Subcutaneous abdominal adipose tissue (tissue), 5 donors: ENCODE results near the gene CDHR3.

ENCODE experiments used
- H3K27ac ChIP-seq: one replicate; pipeline ENCODE4 v1.7.0; 2013; ENCODE audit warnings: low read depth, mild to moderate bottlenecking, inconsistent platforms, low read length, moderate library complexity
- H3K27me3 ChIP-seq, 5 donors: one replicate each; pipeline ENCODE4 v1.7.0; 2013; ENCODE audit warnings: low read length in 5 of 5, inconsistent platforms in 1 of 5; ENCODE audit not compliant: control insufficient read depth in 5 of 5, insufficient read depth in 4 of 5
- H3K36me3 ChIP-seq, 5 donors: one replicate each; pipeline ENCODE4 v1.7.0; 2013; ENCODE audit warnings: low read length in 5 of 5; ENCODE audit not compliant: control insufficient read depth in 5 of 5, insufficient read depth in 5 of 5
- H3K4me1 ChIP-seq, 5 donors: one replicate each; pipeline ENCODE4 v1.7.0; 2013; ENCODE audit warnings: low read length in 5 of 5, mild to moderate bottlenecking in 3 of 5, moderate library complexity in 1 of 5; ENCODE audit not compliant: control insufficient read depth in 5 of 5, insufficient read depth in 5 of 5
- H3K4me3 ChIP-seq, 5 donors: one replicate each; pipeline ENCODE4 v1.7.0; 2013; ENCODE audit warnings: low read length in 5 of 5, low read depth in 1 of 5
- H3K9ac ChIP-seq, 5 donors: one replicate each; pipeline ENCODE4 v1.7.0; 2013; ENCODE audit warnings: low read length in 5 of 5, mild to moderate bottlenecking in 4 of 5, moderate library complexity in 3 of 5
- H3K9me3 ChIP-seq, 5 donors: one replicate each; pipeline ENCODE4 v1.7.0; 2013; ENCODE audit warnings: low read length in 5 of 5; ENCODE audit not compliant: control insufficient read depth in 5 of 5
- donor health status: healthy.
- donor health status: healthy.
- donor health status: healthy.
- donor health status: healthy.
- donor health status: healthy.

CDHR3 gene

DNA sequence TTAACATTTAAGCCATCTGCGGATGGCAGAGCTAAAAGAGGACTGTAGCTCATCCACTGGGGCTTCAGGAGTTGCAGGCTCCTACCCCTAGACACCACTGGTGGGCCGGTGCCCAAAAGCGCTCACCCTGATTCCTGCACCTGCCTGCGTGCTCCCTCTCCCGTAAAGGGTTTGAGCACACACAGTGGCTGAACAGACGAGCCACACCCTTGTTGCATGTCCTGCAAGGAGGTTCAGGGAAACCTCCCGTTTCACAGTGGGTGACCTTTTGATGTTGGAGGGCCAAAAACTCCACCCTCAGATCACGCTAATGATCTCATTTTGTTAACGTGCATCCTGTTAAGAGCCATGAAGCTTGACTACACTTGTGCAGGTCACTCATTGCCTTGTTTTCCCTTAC lies 111.2 kb downstream of the CDHR3 start:
- no peak overlapping the region for H3K9ac ChIP-seq
- no peak overlapping the region for H3K27ac ChIP-seq
- peaks cover 8 to 59% (median 41%) of the 10 kb centered on the region in 5 donors for H3K4me1 ChIP-seq
- no peak overlapping the region for H3K4me3 ChIP-seq
- H3K36me3 ChIP-seq: no peaks in the 10 kb centered on the region
- no peaks in the 10 kb centered on the region for H3K27me3 ChIP-seq
- H3K9me3 ChIP-seq: no peaks in the 10 kb centered on the region

DNA sequence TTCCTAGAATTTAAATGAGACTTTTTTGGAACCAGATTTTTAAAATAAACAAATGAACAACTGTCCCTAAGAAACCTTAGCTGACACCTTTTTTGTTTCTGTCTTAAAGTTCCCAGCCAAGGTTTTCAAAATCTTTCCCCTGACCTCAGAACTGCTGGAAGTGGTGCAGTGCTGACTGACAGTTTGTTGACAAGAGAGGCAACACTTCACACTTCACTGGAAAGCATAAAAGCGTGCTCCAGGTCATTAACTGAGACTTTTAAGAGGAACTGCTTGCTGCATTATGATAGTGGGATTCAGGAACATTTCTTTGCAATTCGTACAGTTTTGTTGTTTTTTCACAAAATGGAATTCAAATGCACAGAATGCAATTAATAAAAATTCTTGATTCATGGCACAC lies 112.9 kb downstream of the CDHR3 start:
- Histone ChIP-seq H3K4me1 (peaks cover 14 to 59% (median 49%) of the 10 kb centered on the region in 5 donors), H3K36me3 (no peaks in the 10 kb centered on the region), H3K27ac (no peak overlapping the region), H3K27me3 (no peaks in the 10 kb centered on the region), H3K4me3 (no peak overlapping the region), H3K9me3 (no peaks in the 10 kb centered on the region), H3K9ac (no peak overlapping the region)

GRCh38 chr7:106076537-106076936 lies 113.5 kb downstream of the CDHR3 start:
- Histone ChIP-seq H3K27ac (no peak overlapping the region), H3K4me1 (peaks cover 14 to 53% (median 45%) of the 10 kb centered on the region in 5 donors), H3K9me3 (no peaks in the 10 kb centered on the region), H3K4me3 (no peak overlapping the region), H3K9ac (no peak overlapping the region), H3K36me3 (no peaks in the 10 kb centered on the region), H3K27me3 (no peaks in the 10 kb centered on the region)

- Histone ChIP-seq H3K27ac (no peak overlapping the region), H3K9ac (no peak overlapping the region), H3K27me3 (no peaks in the 10 kb centered on the region), H3K9me3 (no peaks in the 10 kb centered on the region), H3K4me3 (no peak overlapping the region), H3K4me1 (peaks cover 10 to 26% (median 24%) of the 10 kb centered on the region in 5 donors), H3K36me3 (no peaks in the 10 kb centered on the region)
Observed at GRCh38 chr7:106080300-106080987, 117.4 kb downstream of the CDHR3 start.

DNA sequence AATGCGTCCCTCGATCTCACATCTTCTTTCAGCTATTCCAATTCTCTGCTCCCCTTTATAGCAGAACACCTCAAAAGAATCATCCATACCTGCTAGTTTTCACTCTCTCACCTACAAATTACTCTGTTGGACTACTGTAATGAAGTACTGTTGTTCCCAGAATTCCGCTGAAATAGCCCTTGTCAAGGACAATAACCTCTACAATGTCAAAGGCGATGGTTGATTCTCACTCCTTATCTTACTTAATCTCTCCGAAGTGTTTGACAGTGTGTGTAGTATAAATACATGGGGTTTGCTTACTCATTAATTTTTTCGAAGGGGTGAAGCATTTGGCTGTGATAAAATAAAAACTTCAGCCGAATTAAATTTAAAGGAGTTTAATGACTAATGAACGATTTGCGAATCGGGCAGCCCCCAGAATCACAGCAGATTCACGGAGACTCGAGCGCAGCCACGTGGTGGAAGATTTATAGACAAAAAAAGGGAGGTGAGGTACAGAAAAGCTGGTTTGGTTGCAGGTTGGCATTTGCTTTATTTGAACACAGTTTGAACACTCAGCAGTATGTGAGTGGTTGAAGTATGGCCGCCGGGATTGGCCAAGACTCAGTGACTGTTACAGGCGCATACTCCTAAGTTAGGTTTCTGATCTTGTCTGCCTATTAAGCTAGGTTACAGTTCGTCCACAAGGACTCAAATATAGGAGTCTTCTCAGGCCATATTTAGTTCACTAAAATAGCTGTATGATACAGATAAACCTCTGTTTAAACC lies 119.2 kb downstream of the CDHR3 start:
- no peak overlapping the region for H3K27ac ChIP-seq
- no peak overlapping the region for H3K9ac ChIP-seq
- H3K27me3 ChIP-seq: no peaks in the 10 kb centered on the region
- H3K4me1 ChIP-seq: peaks cover 7 to 24% (median 13%) of the 10 kb centered on the region in 5 donors
- H3K9me3 ChIP-seq: no peaks in the 10 kb centered on the region
- no peaks in the 10 kb centered on the region for H3K36me3 ChIP-seq
- no peak overlapping the region for H3K4me3 ChIP-seq
